ENCODE measurements around the gene TBX18.

TBX18 gene

DNA sequence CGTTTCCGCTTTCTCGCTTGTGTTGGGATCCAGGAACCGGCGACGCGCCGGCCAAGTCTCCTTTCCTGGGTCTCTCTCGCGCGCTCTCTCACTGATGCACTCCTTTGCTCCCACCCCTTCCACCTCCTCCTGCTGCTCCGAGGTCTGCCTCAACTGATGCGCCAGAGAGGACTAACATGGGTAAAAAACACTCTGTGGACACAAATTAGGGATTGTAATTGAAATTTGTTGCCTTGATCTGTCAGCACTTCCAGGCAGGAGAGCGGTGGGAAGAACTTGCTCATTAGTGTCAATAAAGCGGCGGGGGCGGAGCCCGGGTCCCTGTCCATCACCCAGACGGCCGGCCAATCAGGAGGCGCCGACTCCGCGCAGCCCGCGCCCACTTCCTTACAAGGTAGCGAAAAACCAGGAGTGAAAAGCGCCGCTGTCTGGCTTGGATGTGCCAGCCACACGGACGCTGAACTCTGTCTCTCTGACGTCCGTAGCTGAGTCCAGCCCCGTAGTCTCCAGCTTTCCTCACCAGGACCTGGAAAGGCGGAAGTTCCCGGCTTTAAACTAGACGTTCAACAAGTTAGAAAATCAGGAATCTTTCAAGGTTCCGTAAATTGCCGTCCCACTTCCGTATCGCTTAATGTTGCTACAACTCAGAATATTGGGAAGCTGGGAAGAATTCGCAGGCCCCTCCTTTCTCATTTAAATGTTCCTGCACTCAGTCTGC lies at the start of gene TBX18 (continued):
- TF ChIP-seq ZIC2 (tag by site-specific recombination; IDR thresholded peaks at IDR 0.05), result peak; percentile 30; the same call in 1 of the 2 replicates
- peak; percentile 86; the same call in 1 of the 2 replicates for TF ChIP-seq ZBTB20 (tag by site-specific recombination; IDR thresholded peaks at IDR 0.05)
- TF ChIP-seq ZNF184 (tag by site-specific recombination; IDR thresholded peaks at IDR 0.05), result 0 out of 2 replicates have a peak, but pooled peaks have one; percentile 11
- peak; percentile 24 for TF ChIP-seq SETDB1 (IDR thresholded peaks at IDR 0.05; ENCODE audit: insufficient read length, low read length)
- TF ChIP-seq, protein P1, sequence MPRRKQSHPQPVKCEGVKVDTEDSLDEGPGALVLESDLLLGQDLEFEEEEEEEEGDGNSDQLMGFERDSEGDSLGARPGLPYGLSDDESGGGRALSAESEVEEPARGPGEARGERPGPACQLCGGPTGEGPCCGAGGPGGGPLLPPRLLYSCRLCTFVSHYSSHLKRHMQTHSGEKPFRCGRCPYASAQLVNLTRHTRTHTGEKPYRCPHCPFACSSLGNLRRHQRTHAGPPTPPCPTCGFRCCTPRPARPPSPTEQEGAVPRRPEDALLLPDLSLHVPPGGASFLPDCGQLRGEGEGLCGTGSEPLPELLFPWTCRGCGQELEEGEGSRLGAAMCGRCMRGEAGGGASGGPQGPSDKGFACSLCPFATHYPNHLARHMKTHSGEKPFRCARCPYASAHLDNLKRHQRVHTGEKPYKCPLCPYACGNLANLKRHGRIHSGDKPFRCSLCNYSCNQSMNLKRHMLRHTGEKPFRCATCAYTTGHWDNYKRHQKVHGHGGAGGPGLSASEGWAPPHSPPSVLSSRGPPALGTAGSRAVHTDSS (tag by site-specific recombination; IDR thresholded peaks at IDR 0.05), result no peak
- TF ChIP-seq ZBTB8A (tag by site-specific recombination; IDR thresholded peaks at IDR 0.05), result peak; percentile 39; the same call in 1 of the 2 replicates
- TF ChIP-seq, protein P2, sequence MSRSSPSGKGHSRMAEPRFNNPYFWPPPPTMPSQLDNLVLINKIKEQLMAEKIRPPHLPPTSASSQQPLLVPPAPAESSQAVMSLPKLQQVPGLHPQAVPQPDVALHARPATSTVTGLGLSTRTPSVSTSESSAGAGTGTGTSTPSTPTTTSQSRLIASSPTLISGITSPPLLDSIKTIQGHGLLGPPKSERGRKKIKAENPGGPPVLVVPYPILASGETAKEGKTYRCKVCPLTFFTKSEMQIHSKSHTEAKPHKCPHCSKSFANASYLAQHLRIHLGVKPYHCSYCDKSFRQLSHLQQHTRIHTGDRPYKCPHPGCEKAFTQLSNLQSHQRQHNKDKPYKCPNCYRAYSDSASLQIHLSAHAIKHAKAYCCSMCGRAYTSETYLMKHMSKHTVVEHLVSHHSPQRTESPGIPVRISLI (tag by site-specific recombination; IDR thresholded peaks at IDR 0.05), result no peak
- no peak for TF ChIP-seq HOXA7 (CRISPR knock-in tag; IDR thresholded peaks at IDR 0.05; ENCODE audit: borderline replicate concordance)
- TF ChIP-seq ZNF670 (tag by site-specific recombination; IDR thresholded peaks at IDR 0.05; ENCODE audit: low read depth), result no peak
- TF ChIP-seq ZNF76 (tag by site-specific recombination; IDR thresholded peaks at IDR 0.05; ENCODE audit: borderline replicate concordance, low read depth), result 0 out of 2 replicates have a peak, but pooled peaks have one; percentile 51
- TF ChIP-seq ZXDB (tag by site-specific recombination; IDR thresholded peaks at IDR 0.05), result peak; percentile 33
- peak; percentile 98 for TF ChIP-seq SCRT2 (tag by site-specific recombination; IDR thresholded peaks at IDR 0.05)
- TF ChIP-seq ZNF843 (tag by site-specific recombination; IDR thresholded peaks at IDR 0.05), result peak; percentile 46
- peak; percentile 85 for TF ChIP-seq ZNF677 (tag by site-specific recombination; IDR thresholded peaks at IDR 0.05)
- peak; percentile 85 for TF ChIP-seq MZF1 (tag by site-specific recombination; IDR thresholded peaks at IDR 0.05; ENCODE audit: borderline replicate concordance)
- no peak for TF ChIP-seq GLI2 (tag by site-specific recombination; IDR thresholded peaks at IDR 0.05; ENCODE audit: borderline replicate concordance, low read depth)
- 0 out of 2 replicates have a peak, but pooled peaks have one; percentile 26 for TF ChIP-seq ZNF394 (tag by site-specific recombination; IDR thresholded peaks at IDR 0.05; ENCODE audit: borderline replicate concordance)
- peak; percentile 89 for TF ChIP-seq ZNF629 (tag by site-specific recombination; IDR thresholded peaks at IDR 0.05)
- TF ChIP-seq SP2 (tag by site-specific recombination; IDR thresholded peaks at IDR 0.05), result peak; percentile 85
- peak; percentile 94 for TF ChIP-seq ZNF324 (tag by site-specific recombination; IDR thresholded peaks at IDR 0.05)
- TF ChIP-seq ZEB2 (tag by site-specific recombination; IDR thresholded peaks at IDR 0.05), result peak; percentile 79
- peak; percentile 84 for TF ChIP-seq ZBTB17 (tag by site-specific recombination; IDR thresholded peaks at IDR 0.05)
- no peak; the same call in 1 of the 2 replicates for TF ChIP-seq ZNF391 (tag by site-specific recombination; IDR thresholded peaks at IDR 0.05; ENCODE audit: borderline replicate concordance, low read depth)
- TF ChIP-seq, protein P3, sequence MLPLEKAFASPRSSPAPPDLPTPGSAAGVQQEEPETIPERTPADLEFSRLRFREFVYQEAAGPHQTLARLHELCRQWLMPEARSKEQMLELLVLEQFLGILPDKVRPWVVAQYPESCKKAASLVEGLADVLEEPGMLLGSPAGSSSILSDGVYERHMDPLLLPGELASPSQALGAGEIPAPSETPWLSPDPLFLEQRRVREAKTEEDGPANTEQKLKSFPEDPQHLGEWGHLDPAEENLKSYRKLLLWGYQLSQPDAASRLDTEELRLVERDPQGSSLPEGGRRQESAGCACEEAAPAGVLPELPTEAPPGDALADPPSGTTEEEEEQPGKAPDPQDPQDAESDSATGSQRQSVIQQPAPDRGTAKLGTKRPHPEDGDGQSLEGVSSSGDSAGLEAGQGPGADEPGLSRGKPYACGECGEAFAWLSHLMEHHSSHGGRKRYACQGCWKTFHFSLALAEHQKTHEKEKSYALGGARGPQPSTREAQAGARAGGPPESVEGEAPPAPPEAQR (tag by site-specific recombination; IDR thresholded peaks at IDR 0.05), result no peak
- TF ChIP-seq KLF1 (tag by site-specific recombination; IDR thresholded peaks at IDR 0.05), result peak; percentile 13; the same call in 1 of the 2 replicates
- no peak for TF ChIP-seq ZNF114 (tag by site-specific recombination; IDR thresholded peaks at IDR 0.05)
- peak; percentile 82 for TF ChIP-seq GLIS1 (tag by site-specific recombination; IDR thresholded peaks at IDR 0.05)
- peak; percentile 73 for TF ChIP-seq ZNF366 (tag by site-specific recombination; conservative IDR thresholded peaks at IDR 0.05)
- peak; percentile 98 for TF ChIP-seq IKZF3 (tag by site-specific recombination; IDR thresholded peaks at IDR 0.05)
- TF ChIP-seq, protein P4, sequence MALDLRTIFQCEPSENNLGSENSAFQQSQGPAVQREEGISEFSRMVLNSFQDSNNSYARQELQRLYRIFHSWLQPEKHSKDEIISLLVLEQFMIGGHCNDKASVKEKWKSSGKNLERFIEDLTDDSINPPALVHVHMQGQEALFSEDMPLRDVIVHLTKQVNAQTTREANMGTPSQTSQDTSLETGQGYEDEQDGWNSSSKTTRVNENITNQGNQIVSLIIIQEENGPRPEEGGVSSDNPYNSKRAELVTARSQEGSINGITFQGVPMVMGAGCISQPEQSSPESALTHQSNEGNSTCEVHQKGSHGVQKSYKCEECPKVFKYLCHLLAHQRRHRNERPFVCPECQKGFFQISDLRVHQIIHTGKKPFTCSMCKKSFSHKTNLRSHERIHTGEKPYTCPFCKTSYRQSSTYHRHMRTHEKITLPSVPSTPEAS (tag by site-specific recombination; IDR thresholded peaks at IDR 0.05), result no peak
- peak; percentile 47; the same call in 1 of the 2 replicates for TF ChIP-seq ZNF341 (tag by site-specific recombination; IDR thresholded peaks at IDR 0.05; ENCODE audit: low read depth)
- peak; percentile 59 for TF ChIP-seq SP7 (tag by site-specific recombination; IDR thresholded peaks at IDR 0.05)
